Breast epithelium (tissue), 4 donors: ENCODE measurements around the gene SLC10A1. TPM values are rescaled to one million over a fixed set of nuclear protein-coding genes. Genes with fewer than 3 reads are reported as not detected.
"Not testable (repeated sequence)": the region's sequence is repeated elsewhere in the genome, so short reads cannot be mapped to it uniquely, and the experiment has no call there.

Source experiments
- DNase-seq, 2 donors: peaks; one replicate each; pipeline ENCODE4 v3.0.0-alpha.2; 2019; ENCODE audit warnings: low spot score in 2 of 2
- H3K27ac ChIP-seq, 2 donors: fragments of 200-600 bp; sonication (generic) in 1 of 2; one replicate each; pipeline ENCODE4 v1.5.1; 2016 to 2019; ENCODE audit warnings: mild to moderate bottlenecking in 1 of 2
- H3K27me3 ChIP-seq, 2 donors: fragments of 200-600 bp; sonication (generic) in 1 of 2; one replicate each; pipeline versions ENCODE4 v1.5.1 to v1.6.0; 2017 to 2019; ENCODE audit warnings: control low read depth in 1 of 2, mild to moderate bottlenecking in 1 of 2
- H3K36me3 ChIP-seq: fragments of 200-600 bp; one replicate; pipeline ENCODE4 v1.5.1; 2019
- H3K4me1 ChIP-seq, 2 donors: fragments of 200-600 bp; sonication (generic); one replicate each; pipeline ENCODE4 v1.5.1; 2016 to 2019; ENCODE audit warnings: control low read depth in 1 of 2
- H3K4me3 ChIP-seq, 3 donors: fragments of 200-600 bp; sonication (generic); 1 replicate in 2 of 3; 2 replicates in 1 of 3; pipeline ENCODE4 v1.5.1; 2016 to 2019; ENCODE audit warnings: mild to moderate bottlenecking in 3 of 3, moderate library complexity in 2 of 3
- H3K9me3 ChIP-seq, 2 donors: fragments of 200-600 bp; sonication (generic) in 1 of 2; one replicate each; pipeline ENCODE4 v1.5.1; 2016 to 2019; ENCODE audit warnings: control low read depth in 1 of 2
- CTCF ChIP-seq, 3 donors: fragments of 450-650 bp; IDR thresholded peaks; one replicate each; pipeline ENCODE4 v1.5.1; 2016 to 2017; ENCODE audit warnings: antibody characterized with exemption in 3 of 3, mild to moderate bottlenecking in 3 of 3, moderate library complexity in 3 of 3
- POLR2A ChIP-seq: fragments of 450-650 bp; IDR thresholded peaks from one replicate; pipeline ENCODE4 v1.6.1; 2016; ENCODE audit warnings: antibody characterized with exemption, mild to moderate bottlenecking, moderate library complexity
- POLR2AphosphoS5 ChIP-seq, 3 donors: sonication (generic); formaldehyde crosslinking; IDR thresholded peaks; one replicate each; pipeline ENCODE4 v1.6.1; 2017; ENCODE audit warnings: antibody characterized with exemption in 3 of 3
- intact Hi-C: fragments of 100-400 bp; cut with DNase I; formaldehyde crosslinking; loops from one replicate; pipeline ENCODE4 v1.15.1; 2023; ENCODE audit warnings: low total_unique reads
- total RNA-seq, 3 donors: library from RNA; depleted of rRNA; stranded (reverse); fragments of >200 nt; gene quantifications; one replicate each; pipeline ENCODE4 v1.1.0, GENCODE V29; 2016

Gene SLC10A1
- total RNA-seq, 3 donors from 2014 or later, result not detected

DNA sequence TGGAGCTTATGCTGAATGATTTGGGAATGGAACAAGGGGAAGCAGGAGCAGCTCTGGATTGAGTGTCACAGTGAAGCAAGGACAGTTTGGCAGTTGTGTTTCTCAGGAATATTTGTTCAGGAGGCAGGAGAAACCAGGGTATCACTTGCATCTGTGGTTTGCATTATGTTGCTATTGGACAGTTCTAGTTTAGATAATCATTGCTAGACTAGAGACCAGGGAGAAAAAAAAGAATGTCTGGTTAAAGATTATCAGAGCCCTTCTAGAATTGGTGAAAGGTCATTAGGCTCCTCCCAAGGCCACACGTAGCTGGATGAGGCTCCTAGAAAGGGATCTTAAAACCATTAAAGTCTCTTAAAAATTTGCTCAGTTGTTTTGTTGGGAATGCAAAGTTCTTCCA, 47.1 kb downstream of the SLC10A1 start:
- H3K4me1 ChIP-seq, result no peaks in the 10 kb centered on the region
- intact Hi-C loops, result no loop called here
- no peaks in the 10 kb centered on the region for H3K36me3 ChIP-seq
- H3K9me3 ChIP-seq, result no peaks in the 10 kb centered on the region
- no peak overlapping the region for H3K27ac ChIP-seq
- no peak overlapping the region for H3K4me3 ChIP-seq
- no peak for DNase-seq
- no peaks in the 10 kb centered on the region for H3K27me3 ChIP-seq
- TF ChIP-seq POLR2AphosphoS5 (IDR thresholded peaks at IDR 0.05) (no peak), POLR2A (no peak), CTCF (IDR thresholded peaks at IDR 0.05) (no peak)

- H3K36me3 ChIP-seq, result no peaks in the 10 kb centered on the region
- intact Hi-C loops, result no loop called here
- DNase-seq, result no peak
Measured at GRCh38 chr14:69741055-69741454, 56.0 kb downstream of the SLC10A1 start.

DNA sequence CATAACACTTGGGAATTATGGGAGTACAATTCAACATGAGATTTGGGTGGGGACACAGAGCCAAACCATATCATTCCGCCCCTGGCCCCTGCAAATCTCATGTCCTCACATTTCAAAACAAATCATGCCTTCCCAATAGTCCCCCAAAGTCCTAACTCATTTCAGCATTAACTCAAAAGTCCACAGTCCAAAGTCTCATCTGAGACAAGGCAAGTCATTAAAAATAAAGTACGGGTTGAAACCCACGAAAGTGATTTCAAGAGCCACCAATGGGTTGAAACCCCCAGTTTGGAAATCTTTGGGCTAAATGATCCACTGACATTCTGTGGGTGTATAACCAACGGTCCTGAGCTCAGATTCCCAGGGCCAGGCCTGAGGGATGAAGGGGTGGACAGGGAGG, 60.6 kb downstream of the SLC10A1 start:
- H3K27ac ChIP-seq, H3K36me3 ChIP-seq, intact Hi-C loops, H3K27me3 ChIP-seq, H3K4me1 ChIP-seq, DNase-seq, H3K9me3 ChIP-seq, H3K4me3 ChIP-seq: not testable (repeated sequence)

More at GRCh38 chr14:69741055-69741454, 56.0 kb downstream of the SLC10A1 start:
- Histone ChIP-seq H3K4me1 (no peaks in the 10 kb centered on the region), H3K27me3 (no peaks in the 10 kb centered on the region), H3K4me3 (no peak overlapping the region), H3K9me3 (no peaks in the 10 kb centered on the region), H3K27ac (no peak overlapping the region)
- TF ChIP-seq POLR2A (no peak), CTCF (IDR thresholded peaks at IDR 0.05) (no peak), POLR2AphosphoS5 (IDR thresholded peaks at IDR 0.05) (no peak)

DNA sequence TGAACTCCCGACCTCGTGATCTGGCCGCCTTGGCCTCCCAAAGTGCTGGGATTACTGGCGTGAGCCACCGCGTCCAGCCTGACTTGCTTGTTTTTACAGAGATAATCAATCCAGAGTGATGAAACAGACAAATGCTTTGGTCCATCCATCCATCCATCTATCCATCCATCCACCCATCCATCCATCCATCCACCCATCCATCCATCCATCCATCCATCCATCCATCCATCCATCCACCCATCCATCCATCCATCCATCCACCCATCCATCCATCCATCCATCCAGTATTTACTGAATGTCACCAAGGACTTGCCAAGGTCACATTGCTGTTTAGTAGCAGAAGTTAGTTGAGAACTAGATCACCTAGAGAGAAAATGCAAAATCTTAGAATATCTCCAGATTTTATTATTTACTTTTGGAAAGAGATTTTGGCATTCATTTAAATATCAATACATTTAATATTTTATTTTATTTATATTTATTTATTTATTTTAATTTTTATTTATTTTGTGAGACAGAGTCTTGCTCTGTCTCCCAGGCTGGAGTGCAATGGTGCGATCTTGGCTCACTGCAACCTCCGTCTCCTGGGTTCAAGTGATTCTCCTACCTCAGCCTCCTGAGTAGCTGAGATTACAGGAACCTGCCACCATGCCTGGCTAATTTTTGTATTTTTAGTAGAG, 65.0 kb downstream of the SLC10A1 start:
- H3K4me3 ChIP-seq, H3K27me3 ChIP-seq, H3K4me1 ChIP-seq, DNase-seq, H3K36me3 ChIP-seq, intact Hi-C loops, H3K27ac ChIP-seq, H3K9me3 ChIP-seq: not testable (repeated sequence)

DNA sequence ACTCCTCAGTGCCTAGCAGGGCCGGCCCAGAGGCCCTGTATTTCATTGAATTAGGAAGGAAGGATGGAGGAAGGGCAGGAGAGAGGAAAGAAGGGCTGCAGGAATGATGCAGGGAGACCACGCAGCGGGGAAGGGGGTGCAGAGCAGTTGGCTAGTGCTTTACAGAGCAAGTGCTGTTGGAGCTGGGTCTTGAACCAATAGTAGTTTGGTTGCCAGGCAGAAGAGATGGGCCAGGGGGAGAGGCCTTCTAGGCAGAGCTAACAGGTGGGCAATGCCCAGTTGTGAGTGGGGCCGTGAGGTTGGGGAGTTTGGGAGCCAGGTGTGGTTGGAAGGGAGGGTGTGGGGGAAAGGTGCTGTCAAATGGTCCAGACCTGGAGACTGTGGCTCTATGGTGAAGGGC, 69.2 kb downstream of the SLC10A1 start:
- no peak for DNase-seq
- Histone ChIP-seq H3K36me3 (no peaks in the 10 kb centered on the region), H3K27me3 (no peaks in the 10 kb centered on the region), H3K27ac (peak overlapping the region in 1 of 2 donors; percentile 23), H3K4me1 (no peaks in the 10 kb centered on the region), H3K9me3 (no peaks in the 10 kb centered on the region), H3K4me3 (no peak overlapping the region)
- intact Hi-C loops, result loop anchor here (5.0 kb wide), 2 partner anchors 121 to 141 kb away; no protein-coding TSS in a partner anchor
- TF ChIP-seq POLR2A (no peak), CTCF (IDR thresholded peaks at IDR 0.05) (no peak), POLR2AphosphoS5 (IDR thresholded peaks at IDR 0.05) (no peak)

- H3K9me3 ChIP-seq, result no peaks in the 10 kb centered on the region
- intact Hi-C loops, result loop anchor here (5.0 kb wide), 2 partner anchors 120 to 140 kb away; no protein-coding TSS in a partner anchor
- peak; percentile 95 to 98 (median 97) for TF ChIP-seq CTCF (IDR thresholded peaks at IDR 0.05)
- TF ChIP-seq POLR2AphosphoS5 (IDR thresholded peaks at IDR 0.05), result peak in 2 of 3 donors; percentile 27 to 65
- TF ChIP-seq POLR2A, result no peak
- H3K4me3 ChIP-seq, result peak overlapping the region; percentile 33 to 74 (median 49)
- DNase-seq, result peak; percentile 56 to 80
- H3K27ac ChIP-seq, result peak overlapping the region; percentile 57 to 70
- no peaks in the 10 kb centered on the region for H3K4me1 ChIP-seq
- no peaks in the 10 kb centered on the region for H3K36me3 ChIP-seq
- no peaks in the 10 kb centered on the region for H3K27me3 ChIP-seq
Measured at GRCh38 chr14:69726761-69727511, 70.1 kb downstream of the SLC10A1 start.
